H1 (cell line): ENCODE measurements around the gene TMEM236. TPM values are rescaled to one million over a fixed set of nuclear protein-coding genes. Genes with fewer than 3 reads are reported as not detected.

Source experiments
- CTCF ChIA-PET: fragments of 300-600 bp; sonication (Branson Sonifier 250); formaldehyde crosslinking; loops from one replicate; lab custom pipeline; 2021; ENCODE audit not compliant: partially characterized antibody; lab: Charles Lee
- POLR2A ChIA-PET: fragments of 300-600 bp; sonication (Branson Sonifier 250); formaldehyde crosslinking; loops from one replicate; lab custom pipeline; 2021; ENCODE audit warnings: inconsistent platforms; ENCODE audit not compliant: partially characterized antibody; lab: Charles Lee
- DNase-seq, 2 experiments: peaks; one replicate each; pipeline versions ENCODE4 v3.0.0 to v3.0.0-alpha.2; 2010 to 2022; ENCODE audit warnings: low spot score in 2 of 2, low read depth in 1 of 2, mixed read lengths in 1 of 2
- FAIRE-seq: peaks from 2 replicates; lab custom pipeline; 2011; peaks lifted over from hg19 to GRCh38; lab: Jason Lieb, UNC
- H2AFZ ChIP-seq: 2 replicates; pipeline ENCODE4 v1.8.1; 2012; ENCODE audit warnings: low read length, inconsistent platforms
- H2AK5ac ChIP-seq: 2 replicates; pipeline ENCODE4 v1.6.1; 2013; ENCODE audit warnings: low read depth, low read length
- H2BK120ac ChIP-seq: replicated peaks from 2 replicates; pipeline ENCODE3; 2013; ENCODE audit warnings: low read depth, low read length, inconsistent platforms
- H2BK12ac ChIP-seq: 2 replicates; pipeline ENCODE4 v1.6.1; 2013; ENCODE audit warnings: low read depth, low read length
- H2BK15ac ChIP-seq: 2 replicates; pipeline ENCODE4 v1.6.1; 2013; ENCODE audit warnings: low read length
- H2BK20ac ChIP-seq: 2 replicates; pipeline ENCODE4 v1.6.1; 2013; ENCODE audit warnings: low read length
- H2BK5ac ChIP-seq: 2 replicates; pipeline ENCODE4 v1.6.1; 2013; ENCODE audit warnings: low read depth, low read length
- H3K14ac ChIP-seq: 2 replicates; pipeline ENCODE4 v1.6.1; 2013; ENCODE audit warnings: inconsistent platforms; ENCODE audit not compliant: insufficient read length
- H3K18ac ChIP-seq: 2 replicates; pipeline ENCODE4 v1.6.1; 2013; ENCODE audit warnings: low read length; ENCODE audit errors: extremely low read depth
- H3K23ac ChIP-seq: 2 replicates; pipeline ENCODE4 v1.6.1; 2013; ENCODE audit warnings: inconsistent platforms; ENCODE audit not compliant: insufficient read length
- H3K23me2 ChIP-seq: 2 replicates; pipeline ENCODE4 v1.6.1; 2013; ENCODE audit warnings: low read depth, low read length
- H3K27ac ChIP-seq: 2 replicates; pipeline ENCODE4 v1.6.1; 2011; ENCODE audit warnings: low read depth, low read length, inconsistent platforms
- H3K27me3 ChIP-seq, 4 experiments: replicated peaks in 1 of 4; 1 replicate in 1 of 4; 2 replicates in 3 of 4; pipeline versions ENCODE4 v1.6.1 to v1.8.1; 2011 to 2013; ENCODE audit warnings: low read length in 3 of 4, mild to moderate bottlenecking in 3 of 4, inconsistent platforms in 2 of 4, mixed read lengths in 2 of 4, moderate library complexity in 1 of 4; ENCODE audit not compliant: control insufficient read depth in 3 of 4, insufficient read depth in 3 of 4; ENCODE audit errors: extremely low read depth in 1 of 4
- H3K36me3 ChIP-seq, 4 experiments: 2 replicates each; pipeline versions ENCODE4 v1.6.1 to v1.8.1; 2011 to 2013; ENCODE audit warnings: mild to moderate bottlenecking in 4 of 4, low read length in 3 of 4, moderate library complexity in 2 of 4, control low read depth in 1 of 4, inconsistent platforms in 1 of 4; ENCODE audit not compliant: insufficient read depth in 4 of 4, control insufficient read depth in 2 of 4
- H3K4ac ChIP-seq: replicated peaks from 2 replicates; pipeline ENCODE3; 2013; ENCODE audit warnings: low read length, low read depth, mixed read lengths, inconsistent platforms; ENCODE audit not compliant: insufficient read length
- H3K4me1 ChIP-seq, 4 experiments: replicated peaks in 1 of 4; 1 replicate in 1 of 4; 2 replicates in 3 of 4; pipeline versions ENCODE4 v1.6.1 to v1.8.1; 2011 to 2013; ENCODE audit warnings: low read length in 3 of 4, inconsistent platforms in 2 of 4, mixed read lengths in 1 of 4; ENCODE audit not compliant: insufficient read depth in 4 of 4, control insufficient read depth in 3 of 4
- H3K4me2 ChIP-seq, 2 experiments: 2 replicates each; pipeline versions ENCODE4 v1.6.1 to v1.8.1; 2011 to 2013; ENCODE audit warnings: low read depth in 2 of 2, low read length in 2 of 2, control low read depth in 1 of 2, inconsistent platforms in 1 of 2, mild to moderate bottlenecking in 1 of 2; ENCODE audit not compliant: insufficient read depth in 1 of 2
- H3K4me3 ChIP-seq, 4 experiments: fragments of 200-600, 300-600 bp in 1 of 4; sonication (generic), shearing (Covaris generic), sonication (Bioruptor Twin) in 1 of 4; 2 replicates each; pipeline versions ENCODE4 v1.5.1 to v1.8.1; 2011 to 2016; ENCODE audit warnings: low read length in 4 of 4, low read depth in 3 of 4, control low read depth in 2 of 4, inconsistent platforms in 2 of 4, mild to moderate bottlenecking in 2 of 4, mixed read lengths in 1 of 4, moderate library complexity in 1 of 4; ENCODE audit not compliant: insufficient read depth in 2 of 4; ENCODE audit errors: extremely low read depth in 1 of 4
- H3K56ac ChIP-seq: replicated peaks from 2 replicates; pipeline ENCODE3; 2013; ENCODE audit warnings: low read depth, mild to moderate bottlenecking, mixed read lengths, low read length, inconsistent platforms; ENCODE audit not compliant: insufficient read length
- H3K79me1 ChIP-seq: 2 replicates; pipeline ENCODE4 v1.6.1; 2013; ENCODE audit warnings: low read depth, low read length, control low read depth
- H3K79me2 ChIP-seq, 2 experiments: 2 replicates each; pipeline versions ENCODE4 v1.6.1 to v1.8.1; 2012 to 2013; ENCODE audit warnings: low read length in 2 of 2, mild to moderate bottlenecking in 2 of 2, inconsistent platforms in 1 of 2; ENCODE audit not compliant: insufficient read depth in 2 of 2, control insufficient read depth in 1 of 2
- H3K9ac ChIP-seq, 4 experiments: replicated peaks in 1 of 4; 1 replicate in 1 of 4; 2 replicates in 3 of 4; pipeline versions ENCODE4 v1.6.1 to v1.8.1; 2011 to 2013; ENCODE audit warnings: low read depth in 3 of 4, low read length in 3 of 4, control low read depth in 2 of 4, mild to moderate bottlenecking in 2 of 4, moderate library complexity in 2 of 4, inconsistent platforms in 1 of 4; ENCODE audit errors: extremely low read depth in 1 of 4
- H3K9me3 ChIP-seq, 2 experiments: 2 replicates each; pipeline versions ENCODE4 v1.6.1 to v1.8.1; 2012 to 2013; ENCODE audit warnings: mild to moderate bottlenecking in 2 of 2, moderate library complexity in 2 of 2, control low read depth in 1 of 2, inconsistent platforms in 1 of 2, low read depth in 1 of 2, low read length in 1 of 2, mixed read lengths in 1 of 2; ENCODE audit not compliant: insufficient read depth in 2 of 2
- H4K20me1 ChIP-seq, 2 experiments: replicated peaks in 1 of 2; 2 replicates each; pipeline versions ENCODE3 to v1.8.1; 2011 to 2013; ENCODE audit warnings: inconsistent platforms in 2 of 2, low read length in 2 of 2, mild to moderate bottlenecking in 1 of 2; ENCODE audit not compliant: insufficient read depth in 2 of 2, control insufficient read depth in 1 of 2
- H4K5ac ChIP-seq: 2 replicates; pipeline ENCODE4 v1.6.1; 2013; ENCODE audit warnings: low read length, low read depth, mixed read lengths, inconsistent platforms; ENCODE audit not compliant: insufficient read length
- H4K8ac ChIP-seq: 2 replicates; pipeline ENCODE4 v1.8.0; 2013; ENCODE audit warnings: mild to moderate bottlenecking, moderate library complexity, low read length, inconsistent platforms; ENCODE audit not compliant: insufficient read depth; ENCODE audit errors: extremely low read depth
- H4K91ac ChIP-seq: replicated peaks from 2 replicates; pipeline ENCODE3; 2013; ENCODE audit warnings: low read length, mixed read lengths, inconsistent platforms; ENCODE audit not compliant: insufficient read length
- BCL11A ChIP-seq, 2 experiments: IDR thresholded peaks; one replicate each; pipeline ENCODE4 v1.6.1; 2011; ENCODE audit warnings: low read depth in 2 of 2, low read length in 2 of 2, mild to moderate bottlenecking in 2 of 2
- JUND ChIP-seq: IDR thresholded peaks from 2 replicates; pipeline ENCODE4 v1.6.1; 2011; ENCODE audit warnings: mild to moderate bottlenecking, improper control_type of control experiment, low read length
- PHF8 ChIP-seq: fragments of 200-600 bp; sonication (generic); conservative IDR thresholded peaks from 2 replicates; pipeline ENCODE4 v1.7.1; 2012; ENCODE audit warnings: low read depth, mild to moderate bottlenecking, inconsistent platforms, low read length, moderate library complexity
- RXRA ChIP-seq: IDR thresholded peaks from 2 replicates; pipeline ENCODE4 v1.6.1; 2011; ENCODE audit warnings: low read depth, mild to moderate bottlenecking, low read length, moderate library complexity; ENCODE audit not compliant: insufficient read depth
- SP2 ChIP-seq: IDR thresholded peaks from 2 replicates; pipeline ENCODE4 v1.6.1; 2012; ENCODE audit warnings: mild to moderate bottlenecking, low read length, inconsistent platforms
- SRF ChIP-seq: IDR thresholded peaks from 2 replicates; pipeline ENCODE4 v1.6.1; 2011; ENCODE audit warnings: mild to moderate bottlenecking, low read depth, low read length, moderate library complexity
- TAF1 ChIP-seq: IDR thresholded peaks from 2 replicates; pipeline ENCODE4 v1.6.1; 2011; ENCODE audit warnings: mild to moderate bottlenecking, low read depth, low read length
- WGBS, 2 experiments: shearing (Covaris generic) in 1 of 2; methylation state at CpG; one replicate each; pipeline versions ENCODE4 v1.1.6 to v1.1.7; 2013 to 2015; ENCODE audit warnings: low lambda C conversion rate in 2 of 2, mixed read lengths in 2 of 2, inconsistent platforms in 1 of 2, low coverage in 1 of 2, missing lambda C conversion rate in 1 of 2; ENCODE audit not compliant: insufficient replicate concordance in 2 of 2, insufficient coverage in 1 of 2, insufficient read length in 1 of 2; ENCODE audit errors: extremely low coverage in 1 of 2, missing lambda C conversion rate in 1 of 2; 5-methylcytosine and 5-hydroxymethylcytosine counted together
- polyA plus RNA-seq, 7 experiments: library from polyadenylated mRNA; depleted of rRNA in 3 of 7; stranded (reverse) in 5 of 7; unstranded in 2 of 7; fragments of >200 nt in 5 of 7; fragments of 200-250 nt in 2 of 7; gene quantifications; 1 replicate in 5 of 7; 2 replicates in 1 of 7; 4 replicates in 1 of 7; pipeline versions ENCODE4 v1.2.1 to v1.2.3, GENCODE V29; 2011 to 2013; ENCODE audit warnings: missing spikeins in 2 of 7, mixed read lengths in 2 of 7
- total RNA-seq: library from RNA; stranded (reverse); fragmentation: NEBNext Ultra II Directional; extraction: Animal tissue kit (Norgen Biotek cat#: 25700); gene quantifications from 2 replicates; pipeline ENCODE4 v1.2.1, GENCODE V29; 2021

TMEM236 gene
- total and polyA plus RNA-seq, 2 of the 8 experiments (the other 6 are each of a cell fraction or from before 2014, with no cell fraction given): 0.02 to 0.07 TPM

DNA sequence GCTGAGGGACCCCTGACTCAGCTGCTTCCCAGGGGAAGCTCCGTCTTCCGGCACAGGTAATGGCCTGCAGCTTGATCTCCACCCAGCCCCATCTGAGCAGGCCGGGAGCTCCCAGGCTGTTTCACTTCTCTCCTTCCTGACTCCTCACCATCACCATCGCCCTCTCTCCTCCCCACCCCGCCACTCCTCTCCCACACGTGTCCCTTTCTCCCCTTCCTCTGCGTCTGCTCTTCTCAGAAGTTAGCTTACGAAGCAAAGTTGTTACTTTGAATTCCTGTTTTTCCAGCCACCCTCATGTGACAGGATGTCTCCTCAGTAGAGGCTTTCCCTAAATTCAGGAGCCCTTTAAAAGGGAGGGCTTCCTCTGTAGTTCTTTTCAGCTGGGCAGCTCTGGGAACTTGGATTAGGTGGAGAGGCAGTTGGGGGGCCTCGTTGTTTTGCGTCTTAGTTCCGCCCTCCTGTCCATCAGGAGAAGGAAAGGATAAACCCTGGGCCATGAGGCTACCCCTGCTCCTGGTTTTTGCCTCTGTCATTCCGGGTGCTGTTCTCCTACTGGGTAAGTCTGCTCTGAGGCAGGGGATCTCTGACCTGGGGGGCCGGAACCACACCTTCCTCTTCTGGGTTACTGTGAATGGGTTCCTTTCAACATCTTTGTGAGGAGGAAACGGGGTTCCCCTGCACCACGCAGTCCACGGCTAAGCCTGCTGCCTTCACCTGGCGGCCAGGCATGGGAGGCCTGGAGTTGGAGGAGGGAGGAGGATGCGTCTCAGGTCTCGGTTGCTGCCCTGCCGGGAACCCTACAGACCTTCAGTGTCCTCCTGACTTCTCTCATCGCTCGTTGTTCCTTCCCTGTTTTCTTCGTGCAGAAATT is 57.2 kb downstream of the TMEM236 start, which contains the start of gene MRC1:
TSS of gene MRC1 (plus strand) at position 378 of the 871 bp plus-strand sequence. CDS start at position 496, 118 bp downstream.
- no peaks in the 10 kb centered on the region for H3K27me3 ChIP-seq
- no peak within 1 kb of the TSS for H2BK120ac ChIP-seq
- no peak within 1 kb of the TSS for H4K5ac ChIP-seq
- ChIA-PET CTCF (interaction anchor here (0.7 to 1.2 kb wide), 6 partner anchors 14 to 502 kb away, joined by 3 read pairs; no protein-coding TSS in a partner anchor), POLR2A (no interaction called here)
- no peak for FAIRE-seq
- H3K23ac ChIP-seq: no peak within 1 kb of the TSS
- H3K9ac ChIP-seq: no peak within 1 kb of the TSS
- no peak within 1 kb of the TSS for H3K4me3 ChIP-seq
- H4K20me1 ChIP-seq: peaks cover 0 to 2% of the 10 kb centered on the region in 2 experiments
- H3K56ac ChIP-seq: no peak within 1 kb of the TSS
- 88% methylated on average over 22 of the region's 23 CpGs; no CpG with 5 or more reads in 1 of the 2 experiments for WGBS, 2 experiments
- no peak within 1 kb of the TSS for H4K8ac ChIP-seq
- H3K27ac ChIP-seq: no peak within 1 kb of the TSS
- H2AFZ ChIP-seq: peak within 1 kb of the TSS; percentile 85
- H3K9me3 ChIP-seq: no peaks in the 10 kb centered on the region
- no peak within 1 kb of the TSS for H2BK5ac ChIP-seq
- H3K79me2 ChIP-seq: no peaks in the 10 kb centered on the region
- peak within 1 kb of the TSS; percentile 17; the same call in 1 of the 2 replicates for H2BK12ac ChIP-seq
- no peak within 1 kb of the TSS for H2BK20ac ChIP-seq
- DNase-seq: no peak
- H3K14ac ChIP-seq: no peak within 1 kb of the TSS
- H3K4ac ChIP-seq: no peak within 1 kb of the TSS
- no peaks in the 10 kb centered on the region for H3K79me1 ChIP-seq
- H3K4me2 ChIP-seq: no peak within 1 kb of the TSS
- no peak within 1 kb of the TSS; the same call in 1 of the 2 replicates for H3K18ac ChIP-seq
- TF ChIP-seq SP2 (no peak), PHF8 (no peak), SRF (no peak), TAF1 (no peak), JUND (no peak), RXRA (no peak), BCL11A (IDR thresholded peaks at IDR 0.05; ENCODE audit: low read depth in 2 of 2, low read length in 2 of 2) (no peak)
- TF ChIP-seq, all 59 proteins: peak for 0
- peaks cover 2% of the 10 kb centered on the region; the same call in 1 of the 2 replicates for H3K23me2 ChIP-seq
- no peak within 1 kb of the TSS for H2BK15ac ChIP-seq
- no peaks in the 10 kb centered on the region for H3K4me1 ChIP-seq
- no peaks in the 10 kb centered on the region for H3K36me3 ChIP-seq
- H4K91ac ChIP-seq: no peak within 1 kb of the TSS
- no peak within 1 kb of the TSS for H2AK5ac ChIP-seq
